ENCODE measurements around the gene ZNF19.

Gene ZNF19

GRCh38 chr16:71464231-71464630 is 24.9 kb downstream of the ZNF19 start:
- peaks cover 14% of the 10 kb centered on the region for H3K79me2 ChIP-seq (ENCODE audit: low read length)
- DNase-seq = no peak
- H3K4me3 ChIP-seq (ENCODE audit: low read length) = no peak overlapping the region

GRCh38 chr16:71461686-71462648 is 27.2 kb downstream of the ZNF19 start, which contains the start of gene ZNF23:
TSS of gene ZNF23 (minus strand) at chr16:71462247. CDS start at chr16:71456796, 5,451 bp downstream.
- no peaks in the 10 kb centered on the region for H4K20me1 ChIP-seq (ENCODE audit: insufficient read depth, low read length)
- peak within 1 kb of the TSS; percentile 88 for H3K4me2 ChIP-seq (ENCODE audit: low read depth, low read length)
- no peaks in the 10 kb centered on the region for H3K4me1 ChIP-seq (ENCODE audit: low read length)
- H3K4me3 ChIP-seq (ENCODE audit: low read length) = peak within 1 kb of the TSS; percentile 97
- H3K9me2 ChIP-seq (replicated peaks; ENCODE audit: insufficient read depth, low read length) = no peaks in the 10 kb centered on the region
- no peaks in the 10 kb centered on the region for H3K36me3 ChIP-seq (replicated peaks; ENCODE audit: insufficient read depth, low read length)
- peaks cover 14% of the 10 kb centered on the region for H3K79me2 ChIP-seq (ENCODE audit: low read length)
- TF ChIP-seq EZH2phosphoT487 (IDR thresholded peaks at IDR 0.05; ENCODE audit: low read length) = no peak
- H3K27ac ChIP-seq (ENCODE audit: low read length) = peak within 1 kb of the TSS; percentile 28; the same call in 1 of the 2 replicates
- no peaks in the 10 kb centered on the region for H3K27me3 ChIP-seq (replicated peaks; ENCODE audit: insufficient read depth, low read length)
- H3K9me3 ChIP-seq (replicated peaks; ENCODE audit: insufficient read depth, low read length) = no peaks in the 10 kb centered on the region
- peak; percentile 82 for DNase-seq
- H3F3A ChIP-seq (ENCODE audit: insufficient read depth, low read length) = no peaks in the 10 kb centered on the region
- H2AFZ ChIP-seq (ENCODE audit: low read length) = peak within 1 kb of the TSS; percentile 92
- peak within 1 kb of the TSS; percentile 82 for H3K9ac ChIP-seq (ENCODE audit: low read length)

More at GRCh38 chr16:71464231-71464630, 24.9 kb downstream of the ZNF19 start:
- no peaks in the 10 kb centered on the region for H3K36me3 ChIP-seq (replicated peaks; ENCODE audit: insufficient read depth, low read length)
- no peaks in the 10 kb centered on the region for H4K20me1 ChIP-seq (ENCODE audit: insufficient read depth, low read length)
- H3K4me1 ChIP-seq (ENCODE audit: low read length) = no peaks in the 10 kb centered on the region
- no peaks in the 10 kb centered on the region for H3K9me2 ChIP-seq (replicated peaks; ENCODE audit: insufficient read depth, low read length)
- no peak overlapping the region for H3K4me2 ChIP-seq (ENCODE audit: low read depth, low read length)
- no peak overlapping the region for H3K9ac ChIP-seq (ENCODE audit: low read length)
- no peak overlapping the region for H2AFZ ChIP-seq (ENCODE audit: low read length)
- no peak overlapping the region for H3K27ac ChIP-seq (ENCODE audit: low read length)
- no peaks in the 10 kb centered on the region for H3K27me3 ChIP-seq (replicated peaks; ENCODE audit: insufficient read depth, low read length)
- TF ChIP-seq, protein P1, sequence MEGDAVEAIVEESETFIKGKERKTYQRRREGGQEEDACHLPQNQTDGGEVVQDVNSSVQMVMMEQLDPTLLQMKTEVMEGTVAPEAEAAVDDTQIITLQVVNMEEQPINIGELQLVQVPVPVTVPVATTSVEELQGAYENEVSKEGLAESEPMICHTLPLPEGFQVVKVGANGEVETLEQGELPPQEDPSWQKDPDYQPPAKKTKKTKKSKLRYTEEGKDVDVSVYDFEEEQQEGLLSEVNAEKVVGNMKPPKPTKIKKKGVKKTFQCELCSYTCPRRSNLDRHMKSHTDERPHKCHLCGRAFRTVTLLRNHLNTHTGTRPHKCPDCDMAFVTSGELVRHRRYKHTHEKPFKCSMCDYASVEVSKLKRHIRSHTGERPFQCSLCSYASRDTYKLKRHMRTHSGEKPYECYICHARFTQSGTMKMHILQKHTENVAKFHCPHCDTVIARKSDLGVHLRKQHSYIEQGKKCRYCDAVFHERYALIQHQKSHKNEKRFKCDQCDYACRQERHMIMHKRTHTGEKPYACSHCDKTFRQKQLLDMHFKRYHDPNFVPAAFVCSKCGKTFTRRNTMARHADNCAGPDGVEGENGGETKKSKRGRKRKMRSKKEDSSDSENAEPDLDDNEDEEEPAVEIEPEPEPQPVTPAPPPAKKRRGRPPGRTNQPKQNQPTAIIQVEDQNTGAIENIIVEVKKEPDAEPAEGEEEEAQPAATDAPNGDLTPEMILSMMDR (IDR thresholded peaks at IDR 0.05; ENCODE audit: low read length) = no peak
- no peak for TF ChIP-seq EZH2 (optimal IDR thresholded peaks at IDR 0.05; ENCODE audit: low read depth, low read length)
- TF ChIP-seq EZH2phosphoT487 (IDR thresholded peaks at IDR 0.05; ENCODE audit: low read length) = no peak
- no peaks in the 10 kb centered on the region for H3F3A ChIP-seq (ENCODE audit: insufficient read depth, low read length)
- H3K9me3 ChIP-seq (replicated peaks; ENCODE audit: insufficient read depth, low read length) = no peaks in the 10 kb centered on the region

- no peak overlapping the region for H2AFZ ChIP-seq (ENCODE audit: low read length)
- H3K9ac ChIP-seq (ENCODE audit: low read length) = no peak overlapping the region
- peaks cover 14% of the 10 kb centered on the region for H3K79me2 ChIP-seq (ENCODE audit: low read length)
- H4K20me1 ChIP-seq (ENCODE audit: insufficient read depth, low read length) = no peaks in the 10 kb centered on the region
- no peaks in the 10 kb centered on the region for H3K4me1 ChIP-seq (ENCODE audit: low read length)
- no peak overlapping the region for H3K27ac ChIP-seq (ENCODE audit: low read length)
- no peaks in the 10 kb centered on the region for H3K9me2 ChIP-seq (replicated peaks; ENCODE audit: insufficient read depth, low read length)
- H3K4me3 ChIP-seq (ENCODE audit: low read length) = peak overlapping the region; percentile 97; the same call in 1 of the 2 replicates
- no peak for TF ChIP-seq EZH2 (optimal IDR thresholded peaks at IDR 0.05; ENCODE audit: low read depth, low read length)
- TF ChIP-seq, protein P1 (IDR thresholded peaks at IDR 0.05; ENCODE audit: low read length) = no peak
- TF ChIP-seq EZH2phosphoT487 (IDR thresholded peaks at IDR 0.05; ENCODE audit: low read length) = no peak
- H3K9me3 ChIP-seq (replicated peaks; ENCODE audit: insufficient read depth, low read length) = no peaks in the 10 kb centered on the region
- H3K27me3 ChIP-seq (replicated peaks; ENCODE audit: insufficient read depth, low read length) = no peaks in the 10 kb centered on the region
- no peak for DNase-seq
- peak overlapping the region; percentile 88; the same call in 1 of the 2 replicates for H3K4me2 ChIP-seq (ENCODE audit: low read depth, low read length)
- H3F3A ChIP-seq (ENCODE audit: insufficient read depth, low read length) = no peaks in the 10 kb centered on the region
- no peaks in the 10 kb centered on the region for H3K36me3 ChIP-seq (replicated peaks; ENCODE audit: insufficient read depth, low read length)
These were observed 28.2 kb downstream of the ZNF19 start for GRCh38 chr16:71460941-71461340.
